IPS DF 4.7 (cell line): ENCODE results near the gene FAM20C.

Experiments used
- DNase-seq: peaks from one replicate; pipeline ENCODE4 v3.0.0-alpha.2; 2013; ENCODE audit warnings: low spot score; ENCODE audit errors: extremely low read depth

Gene FAM20C

DNA sequence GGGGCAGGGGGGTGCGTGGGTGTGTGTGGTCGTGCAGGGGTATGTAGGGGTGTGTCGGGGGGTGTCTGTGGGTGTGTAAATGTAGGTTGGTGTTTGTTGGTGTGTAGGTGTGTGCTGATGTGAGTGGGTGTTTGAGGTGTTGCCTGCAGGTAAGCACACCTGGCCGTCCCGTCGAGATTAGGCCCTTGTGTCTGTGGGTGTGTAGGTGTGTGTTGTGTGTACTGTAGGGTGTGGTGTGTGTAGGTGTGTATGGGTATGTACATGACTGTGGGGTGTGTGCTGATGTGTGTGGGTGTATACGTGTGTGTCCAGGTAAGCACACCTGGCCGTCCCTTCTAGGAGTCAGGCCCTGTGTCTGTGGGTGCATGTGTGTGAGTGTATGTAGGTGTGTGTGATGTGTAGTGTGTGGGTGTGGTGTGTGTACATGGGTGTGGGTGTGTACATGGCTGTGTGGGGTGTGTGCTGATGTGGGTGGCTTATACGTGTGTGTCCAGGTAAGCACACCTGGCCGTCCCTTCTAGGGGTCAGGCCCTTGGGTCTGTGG lies 15.8 kb downstream of the FAM20C start:
- no peak for DNase-seq

DNA sequence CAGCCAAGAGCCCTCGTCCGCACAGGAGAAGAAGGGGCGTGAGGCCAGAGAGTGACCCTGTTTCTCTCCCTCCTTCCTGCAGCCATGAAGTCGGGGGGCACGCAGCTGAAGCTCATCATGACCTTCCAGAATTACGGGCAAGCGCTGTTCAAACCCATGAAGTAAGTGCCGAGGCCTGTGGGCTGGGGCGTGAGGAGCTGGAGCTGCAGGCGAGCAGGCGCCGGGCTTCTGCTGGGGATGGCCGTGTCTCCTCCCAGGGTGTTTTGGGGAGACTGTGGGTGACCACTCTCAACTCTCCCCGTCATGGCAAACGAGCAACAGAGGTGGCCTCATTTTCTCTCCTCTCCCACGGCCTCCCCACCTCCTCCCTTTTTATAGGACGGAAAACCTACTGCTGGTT lies 16.4 kb downstream of the FAM20C start:
- no peak for DNase-seq

DNA sequence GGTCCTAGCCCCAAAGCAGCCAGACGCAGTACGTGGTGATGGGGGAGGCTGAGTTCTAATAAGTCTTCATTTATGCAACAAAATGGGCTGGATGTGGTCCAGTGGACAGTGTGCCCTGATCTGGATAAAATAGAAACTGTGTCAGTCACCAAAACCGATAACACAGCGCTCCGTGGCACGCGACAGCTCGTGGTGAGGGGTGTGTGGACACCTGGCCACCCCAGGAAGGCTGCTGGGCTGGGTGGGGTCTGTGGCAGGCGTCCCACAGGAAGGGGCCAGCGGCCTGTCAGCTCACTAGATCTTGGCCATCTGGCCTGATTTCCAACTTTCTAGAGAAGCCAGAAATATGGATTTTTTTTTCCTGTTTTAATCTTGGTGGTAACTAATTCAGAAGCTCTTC lies 17.0 kb downstream of the FAM20C start:
- DNase-seq = no peak

DNA sequence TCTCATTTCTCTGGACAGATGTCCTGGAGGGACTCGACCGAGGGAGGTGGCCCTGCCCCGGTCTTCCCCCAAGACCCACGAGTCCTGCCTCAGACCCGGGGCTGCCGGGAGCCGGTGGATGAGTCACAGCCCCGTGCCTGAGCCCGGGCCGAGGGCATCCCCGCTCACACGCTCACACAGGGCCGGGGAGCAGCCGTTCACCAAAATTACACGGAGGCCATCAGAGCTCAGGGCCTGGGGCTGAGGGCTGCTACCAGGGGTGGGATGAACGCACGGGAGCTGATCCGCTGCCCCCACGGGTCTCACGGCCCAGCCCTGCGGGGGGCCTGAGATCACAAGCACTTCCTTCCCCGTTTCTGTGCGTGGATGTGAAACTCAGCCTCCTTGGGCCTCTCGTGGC lies 17.5 kb downstream of the FAM20C start:
- DNase-seq = no peak

DNA sequence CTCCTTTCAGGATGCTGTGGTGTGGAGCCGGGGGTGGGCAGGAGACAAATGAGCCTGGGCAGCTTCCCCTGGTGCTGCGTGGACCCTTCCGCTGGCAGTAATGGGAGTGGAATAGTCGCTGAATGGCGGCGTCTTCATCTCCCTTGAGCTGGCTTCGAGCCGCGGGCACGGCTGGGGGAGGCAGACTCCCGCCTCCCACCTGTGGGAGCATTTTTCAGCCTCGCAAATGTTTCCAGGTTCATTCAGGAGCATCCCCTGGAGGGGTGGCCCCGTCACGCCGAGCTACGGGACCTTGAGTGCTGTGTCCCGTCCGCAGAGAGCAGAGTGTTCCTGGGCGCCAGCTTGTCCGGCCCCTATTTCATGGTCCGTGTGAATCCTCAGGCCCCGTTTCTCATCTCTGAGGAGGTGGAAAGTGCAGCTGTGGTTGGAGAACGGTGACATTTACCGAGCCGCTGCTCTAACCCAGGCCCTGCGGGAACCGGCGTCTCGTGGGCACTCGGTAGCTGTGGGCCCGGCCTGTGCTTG lies 18.1 kb downstream of the FAM20C start:
- no peak for DNase-seq

DNA sequence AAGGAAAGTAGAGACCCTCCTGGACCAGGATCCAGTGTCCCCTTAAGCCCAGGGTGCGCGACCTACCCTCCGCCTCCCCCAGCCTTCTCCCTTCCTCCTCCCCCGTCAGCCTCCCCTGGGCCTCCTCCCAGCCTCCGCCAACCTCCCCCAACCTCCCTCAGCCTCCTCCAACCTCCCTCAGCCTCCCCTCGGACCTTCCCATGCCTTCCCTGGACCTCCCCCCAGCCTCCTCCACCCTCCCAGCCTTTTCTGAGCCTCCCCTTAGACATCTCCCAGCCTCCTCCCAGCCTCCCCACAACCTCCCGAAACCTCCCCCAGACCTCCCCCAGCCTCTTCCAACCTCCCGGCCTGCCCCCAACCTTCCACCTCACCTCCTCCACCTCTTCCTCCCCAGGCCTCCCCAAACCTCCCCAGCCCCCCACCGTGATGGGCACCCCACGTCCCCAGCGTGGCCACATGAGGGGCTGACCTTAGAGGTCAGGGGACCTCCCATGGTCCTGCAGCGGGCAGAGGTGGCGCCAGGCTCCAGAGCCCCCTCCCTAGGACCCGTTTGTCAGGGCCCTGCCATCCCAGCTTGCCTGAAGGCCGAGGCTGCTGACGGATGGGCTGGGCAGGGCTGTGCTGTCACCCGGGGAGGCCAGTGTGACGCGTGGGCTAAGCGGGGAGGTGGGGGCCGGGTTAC lies 18.8 kb downstream of the FAM20C start:
- DNase-seq = no peak

DNA sequence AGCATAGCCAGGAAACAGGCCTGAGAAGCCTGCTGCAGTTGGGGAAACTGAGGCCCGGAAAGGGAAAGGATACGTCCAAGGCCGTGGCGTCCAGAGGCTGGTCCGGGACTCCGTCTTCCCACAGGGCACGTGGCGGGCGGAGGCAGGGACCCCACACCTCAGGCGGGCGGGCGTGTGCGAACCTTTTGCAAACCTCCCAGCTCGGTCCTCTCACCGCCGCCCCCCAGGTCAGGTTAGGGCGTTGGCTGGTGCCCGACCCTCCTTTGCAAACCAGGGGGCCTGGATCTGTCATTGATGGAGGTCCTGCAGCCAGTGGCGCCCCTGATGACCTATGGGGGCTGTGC lies 19.3 kb downstream of the FAM20C start:
- DNase-seq = no peak

DNA sequence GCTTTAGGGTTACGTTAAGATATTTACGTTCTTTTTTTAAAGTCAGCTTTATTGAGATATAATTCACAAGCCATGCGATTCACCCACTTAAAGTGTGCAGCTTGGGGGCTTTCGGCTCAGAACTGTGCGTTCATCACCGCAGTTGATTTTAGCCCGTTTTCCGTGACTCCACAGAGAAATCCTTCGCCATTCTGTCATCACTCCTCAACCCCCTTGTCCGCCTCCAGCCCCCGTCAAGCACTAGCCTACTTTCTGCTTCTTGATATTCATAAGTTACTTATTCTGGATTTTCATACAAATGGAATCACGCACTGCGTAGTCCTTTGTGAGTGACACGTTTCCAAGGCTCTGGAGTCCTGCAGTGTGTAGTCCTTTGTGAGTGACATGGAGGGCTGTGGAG lies 20.4 kb downstream of the FAM20C start:
- no peak for DNase-seq

DNA sequence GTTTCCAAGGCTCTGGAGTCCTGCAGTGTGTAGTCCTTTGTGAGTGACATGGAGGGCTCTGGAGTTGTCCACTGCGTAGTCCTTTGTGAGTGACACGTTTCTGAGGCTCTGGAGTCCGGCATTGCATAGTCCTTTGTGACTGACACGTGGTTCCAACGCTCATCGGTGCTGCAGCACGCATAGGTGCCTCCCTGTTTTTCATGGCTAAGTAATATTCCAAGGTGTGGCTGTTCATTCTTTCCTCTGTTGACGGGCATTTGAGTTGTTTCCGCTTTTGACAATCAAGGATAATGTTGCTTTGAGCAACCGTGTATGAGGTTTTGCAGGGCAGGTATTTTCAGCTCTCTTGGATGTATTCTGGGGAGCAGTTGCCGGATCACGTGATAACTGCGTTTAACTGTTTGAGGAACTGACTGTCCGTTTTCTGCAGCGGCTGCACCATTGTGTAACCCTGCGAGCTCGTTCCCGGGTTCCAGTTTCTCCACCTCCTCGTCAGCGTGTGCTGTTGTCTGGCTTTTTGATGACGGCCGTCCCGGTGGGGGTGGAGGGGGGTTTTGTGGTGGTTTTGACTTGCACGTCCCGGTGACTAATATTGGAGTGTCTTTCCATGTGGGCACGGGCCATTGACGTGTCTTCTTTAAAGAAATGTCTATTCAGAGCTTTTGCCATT lies 21.1 kb downstream of the FAM20C start:
- DNase-seq = no peak

DNA sequence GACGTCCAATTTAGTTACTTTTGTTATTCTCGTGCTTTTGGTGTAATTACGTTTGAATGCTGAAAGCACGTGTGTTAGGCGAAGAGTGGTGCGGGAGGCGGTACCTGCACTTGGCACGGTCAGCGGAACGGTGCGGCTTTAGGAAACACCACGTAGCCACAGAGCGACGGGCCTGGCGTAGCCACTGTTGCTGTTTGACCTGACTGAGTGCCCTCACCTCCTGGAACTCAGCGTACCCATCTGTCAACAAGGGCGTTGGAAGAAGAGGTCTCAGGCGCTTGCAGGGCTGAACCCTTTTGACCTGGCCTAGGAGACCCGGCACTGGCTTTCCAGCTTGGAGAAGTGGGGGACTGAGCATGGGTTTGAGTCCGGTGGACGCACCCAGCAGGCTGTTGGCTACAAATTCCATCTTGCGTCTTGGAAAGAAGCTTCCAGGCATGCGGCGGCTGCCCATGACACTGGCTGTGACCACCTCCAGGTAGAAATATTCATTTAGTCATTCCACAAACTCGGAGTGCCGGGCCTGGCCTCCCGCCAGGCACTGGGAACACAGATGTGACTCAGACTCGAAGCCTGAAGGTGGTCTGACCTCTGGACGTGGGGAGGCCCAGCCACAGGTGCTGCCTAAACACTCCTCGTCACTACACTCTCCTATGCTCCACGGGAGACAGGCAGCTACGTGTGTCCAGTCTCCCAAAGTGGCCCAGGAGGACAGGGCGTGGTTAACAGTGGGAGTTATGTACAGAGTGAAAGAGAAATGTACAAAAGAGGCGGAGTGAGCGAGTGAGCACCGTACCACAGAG lies 22.2 kb downstream of the FAM20C start:
- no peak for DNase-seq

DNA sequence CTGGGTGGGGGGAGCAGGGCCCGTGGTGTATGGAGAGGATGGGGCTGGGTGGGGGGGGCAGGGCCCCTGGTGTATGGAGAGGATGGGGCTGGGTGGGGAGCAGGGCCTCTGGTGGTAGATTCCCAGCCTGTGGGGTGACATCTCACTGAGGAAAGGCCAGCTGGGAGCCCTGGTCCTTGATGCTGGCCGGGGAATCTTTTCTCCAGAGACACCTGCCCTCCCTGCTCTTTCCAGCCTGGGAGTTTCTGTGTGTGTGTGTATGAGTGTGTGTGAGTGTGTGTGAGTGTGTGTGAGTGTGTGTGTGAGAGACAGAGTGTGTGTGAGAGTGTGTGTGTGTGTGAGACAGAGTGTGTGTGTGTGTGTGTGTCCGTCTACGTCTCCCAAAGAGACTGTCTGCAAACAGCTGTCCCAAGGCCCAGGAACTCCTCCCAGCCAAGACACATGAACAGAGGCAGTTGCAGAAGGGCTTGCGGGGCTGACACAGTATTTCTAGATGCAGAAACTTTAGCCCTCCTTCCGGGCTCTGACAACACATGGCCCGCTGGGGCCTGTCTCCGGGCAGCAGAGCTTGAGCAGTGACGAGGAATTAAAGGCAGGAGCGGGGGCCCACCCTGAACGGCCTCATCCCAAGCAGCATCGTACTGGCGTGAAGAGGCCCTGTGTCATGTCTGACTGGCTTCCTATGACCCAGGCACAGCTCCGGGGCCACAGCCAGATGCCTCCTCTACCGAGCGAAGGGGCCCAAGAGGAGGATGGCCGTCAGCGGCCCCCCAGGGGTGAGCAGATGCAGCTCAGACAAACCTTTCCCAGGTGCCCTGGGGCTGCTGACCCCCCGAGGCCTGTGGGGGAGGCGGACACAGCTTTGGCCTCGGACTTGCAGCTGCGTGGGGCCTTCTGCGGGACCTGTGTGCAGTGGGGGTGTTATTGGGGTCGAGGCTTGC lies 24.3 kb downstream of the FAM20C start:
- no peak for DNase-seq

DNA sequence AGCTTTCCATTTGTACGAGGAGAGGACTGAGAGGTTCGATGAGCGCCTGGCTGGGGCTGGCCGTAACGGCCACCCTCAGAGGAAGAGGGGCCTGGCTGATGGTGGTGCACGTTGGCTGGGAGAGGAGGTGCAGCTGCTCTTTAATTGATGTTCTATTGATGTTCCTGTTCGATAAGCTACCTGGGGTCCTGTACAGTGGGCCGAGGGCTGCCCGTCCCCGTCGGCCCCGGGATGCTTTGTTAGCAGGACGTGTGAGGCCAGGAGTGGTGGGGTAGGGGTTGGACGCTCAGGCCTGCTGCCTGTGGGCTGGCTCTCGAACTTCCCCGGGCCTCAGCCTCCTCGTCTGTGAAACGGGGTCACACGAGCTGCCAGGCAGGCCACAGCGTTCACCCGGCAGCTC lies 25.4 kb downstream of the FAM20C start:
- no peak for DNase-seq

DNA sequence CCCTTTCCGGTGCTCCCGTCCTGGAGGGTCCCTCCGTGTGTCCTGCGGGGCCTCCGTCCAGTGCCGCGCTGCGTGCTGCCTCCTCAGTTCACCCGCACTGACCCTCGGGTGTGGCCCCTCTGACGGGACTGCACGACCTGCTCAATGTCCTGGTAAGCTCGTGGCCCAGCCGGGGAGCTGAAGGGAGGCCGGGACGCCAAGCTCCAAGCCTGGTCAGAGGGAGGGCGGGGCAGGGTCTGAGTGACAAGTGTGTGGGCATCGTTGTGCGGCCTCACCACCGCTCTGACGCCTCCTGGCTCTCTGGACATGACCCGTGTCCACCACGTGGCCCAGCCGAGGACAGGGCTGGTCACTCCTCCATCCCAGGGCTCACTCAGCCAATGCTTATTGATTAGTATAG lies 25.9 kb downstream of the FAM20C start:
- no peak for DNase-seq

DNA sequence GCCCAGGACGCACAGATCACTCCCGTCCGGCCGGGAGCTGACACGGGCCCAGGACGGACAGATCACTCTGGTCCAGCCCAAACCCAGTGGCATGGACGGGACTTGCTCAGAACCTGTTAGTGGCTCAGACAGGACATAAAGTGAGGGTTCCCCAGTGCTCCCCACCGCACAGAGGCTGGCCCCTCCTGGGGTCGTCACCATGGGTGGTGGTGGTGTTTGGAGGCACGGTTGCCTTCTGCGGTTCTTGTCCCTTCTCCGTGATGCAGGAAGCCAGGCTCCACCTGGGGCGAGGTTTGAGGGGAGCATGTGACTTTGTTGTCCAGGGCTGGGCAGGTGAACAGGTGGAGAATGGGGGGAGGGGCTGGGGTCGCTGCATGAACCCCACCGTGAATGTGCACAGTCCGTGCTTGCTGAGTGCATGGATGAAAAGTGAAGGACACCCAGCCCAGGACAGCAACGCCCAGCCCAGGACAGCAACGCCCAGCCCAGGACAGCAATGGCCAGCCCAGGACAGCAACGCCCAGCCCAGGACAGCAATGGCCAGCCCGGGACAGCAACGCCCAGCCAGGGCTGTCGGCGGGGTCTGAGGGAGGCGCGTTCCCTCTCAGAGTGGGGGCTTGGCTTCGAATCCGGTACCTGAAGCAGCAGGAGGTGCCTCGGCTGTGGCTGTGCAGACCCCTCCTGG lies 26.7 kb downstream of the FAM20C start:
- DNase-seq = no peak

DNA sequence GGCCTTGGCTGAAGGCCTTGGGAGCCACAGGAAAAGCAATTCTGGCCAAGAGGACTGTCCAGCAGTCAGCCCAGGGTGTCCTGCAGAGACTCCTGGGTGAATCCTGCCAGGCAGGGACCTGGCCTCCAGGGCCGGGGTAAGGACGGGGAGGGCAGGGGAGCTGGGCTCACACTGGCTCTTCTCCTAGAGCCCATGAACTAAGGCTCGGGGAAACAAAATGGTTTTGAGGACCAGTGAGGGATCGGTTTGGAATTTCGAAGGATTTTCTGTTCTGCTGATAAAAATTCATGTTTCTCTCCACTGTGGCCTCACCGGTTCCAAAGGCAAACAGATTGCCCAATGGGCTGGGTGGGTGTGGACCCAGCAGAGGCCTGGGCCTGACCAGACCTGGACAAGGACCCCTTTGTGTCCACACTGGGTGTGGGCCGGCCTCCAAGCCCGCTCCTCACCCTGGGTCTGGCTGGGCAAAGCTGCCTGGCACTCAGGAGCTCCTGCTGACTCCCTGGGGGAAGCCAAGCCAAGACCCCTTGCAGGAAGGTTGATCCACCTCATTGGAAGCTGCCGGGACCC lies 27.3 kb downstream of the FAM20C start:
- DNase-seq = no peak

DNA sequence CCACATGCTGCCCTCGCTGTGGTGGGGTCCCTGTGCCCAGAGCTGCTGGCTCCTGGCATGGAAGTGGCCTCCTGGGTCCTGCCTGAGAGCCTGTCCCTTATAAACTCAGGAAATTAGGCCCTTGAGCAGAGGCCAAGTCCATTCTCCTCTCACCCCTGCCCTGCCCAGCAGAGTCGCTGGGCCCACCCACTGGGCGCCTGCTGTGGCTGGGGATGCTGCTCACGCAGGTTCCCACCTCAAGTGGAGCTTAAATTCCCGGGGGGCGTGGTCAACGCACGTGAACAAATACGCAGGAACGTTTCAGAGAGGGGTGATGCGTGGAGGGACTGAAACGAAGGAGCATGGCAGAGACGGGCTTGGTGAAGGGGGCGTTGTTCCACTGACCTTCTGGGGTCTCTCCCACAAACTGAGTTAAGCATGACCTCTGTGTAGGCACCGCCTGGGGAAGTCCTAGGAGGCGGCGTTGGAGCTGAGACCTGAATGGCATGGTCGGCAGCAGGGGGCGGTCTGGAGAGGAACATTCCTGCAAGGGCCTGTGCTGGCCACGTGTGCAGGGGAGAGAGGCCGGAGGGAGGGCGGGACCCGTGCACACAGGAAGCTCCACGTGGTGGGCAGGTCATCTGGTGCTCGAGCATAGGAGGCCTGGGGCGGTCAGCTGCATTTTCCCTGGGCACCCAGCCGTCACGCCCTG lies 27.9 kb downstream of the FAM20C start:
- no peak for DNase-seq

DNA sequence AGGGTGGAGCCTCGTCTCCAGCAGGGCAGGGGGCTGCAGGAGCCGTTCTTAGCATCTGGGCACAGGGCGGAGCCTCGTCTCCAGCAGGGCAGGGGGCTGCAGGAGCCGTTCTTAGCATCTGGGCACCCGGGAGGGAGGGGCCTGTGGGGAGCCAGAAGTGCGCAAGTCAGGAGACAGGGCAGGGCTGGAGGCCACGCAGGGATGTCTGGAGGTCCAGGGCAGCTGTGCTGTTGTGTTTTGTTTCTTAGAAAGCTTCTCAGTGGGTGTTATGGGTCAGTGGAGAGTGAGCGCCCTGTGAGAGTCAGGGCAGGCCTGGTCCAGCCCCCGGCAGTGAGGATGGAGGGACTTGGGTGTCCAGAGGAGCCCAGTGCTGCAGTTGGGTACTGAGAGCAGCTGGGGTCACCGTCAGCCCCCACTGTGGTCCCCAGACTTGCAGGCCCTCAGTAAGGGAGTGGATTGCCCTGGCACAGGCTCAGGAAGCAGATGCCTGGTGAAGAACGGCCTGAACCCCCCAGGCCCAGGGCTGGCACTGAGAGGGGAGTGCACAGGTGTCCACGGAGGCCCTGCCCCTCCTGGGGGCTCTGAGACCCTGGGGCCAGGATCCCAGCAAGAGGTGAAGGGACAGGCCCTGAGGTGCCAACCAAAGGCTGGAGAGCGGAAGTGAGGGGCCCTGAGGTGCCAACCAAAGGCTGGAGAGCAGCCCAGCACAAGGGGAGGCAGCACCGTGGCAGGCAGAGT lies 29.8 kb downstream of the FAM20C start:
- DNase-seq = no peak

DNA sequence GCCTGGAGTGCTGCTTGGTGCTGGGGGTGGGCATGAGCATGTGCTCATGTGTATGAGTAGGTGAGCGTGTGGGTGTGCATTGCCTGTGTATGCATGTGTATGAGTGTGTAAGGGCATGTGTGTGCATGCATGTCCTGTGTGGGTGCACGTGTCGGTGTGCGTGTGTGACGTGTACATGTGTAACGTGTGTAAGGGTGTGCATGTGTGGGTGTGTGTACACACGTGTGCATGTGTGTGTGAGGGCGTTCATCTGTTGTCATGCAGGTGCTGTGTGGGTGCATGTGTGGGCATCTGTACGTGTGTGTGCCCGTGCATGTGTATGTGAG lies 30.3 kb downstream of the FAM20C start:
- DNase-seq = no peak
